CD4-positive, alpha-beta T cell (primary cell): Measurements from ENCODE around the gene ERICH4. TPM values are rescaled to one million over a fixed set of nuclear protein-coding genes. Genes with fewer than 3 reads are reported as not detected.

ENCODE experiments used
- ATAC-seq: fragments of 200-7000 bp; cut with Tn5 transposase; one replicate; pipeline ENCODE4 v1.10.0; 2022; ENCODE audit warnings: mild to moderate bottlenecking; ENCODE audit not compliant: poor library complexity
- CTCF ChIA-PET: fragments of 350-600 bp; sonication (Branson Sonifier 250); formaldehyde crosslinking; loops from one replicate; lab custom pipeline; 2021; ENCODE audit warnings: antibody characterized with exemption, inconsistent platforms; lab: Charles Lee
- POLR2A ChIA-PET: fragments of 350-600 bp; sonication (Branson Sonifier 250); formaldehyde crosslinking; loops from one replicate; lab custom pipeline; 2021; ENCODE audit warnings: antibody characterized with exemption, inconsistent platforms; lab: Charles Lee
- DNase-seq, 14 experiments: peaks; one replicate each; pipeline ENCODE4 v3.0.0-alpha.2; 2013 to 2020; ENCODE audit warnings: mixed read lengths in 2 of 14
- H3K27ac ChIP-seq, 2 donors: one replicate each; pipeline versions ENCODE4 v1.5.1 to v1.7.0; 2013; ENCODE audit warnings: low read length in 2 of 2, low read depth in 1 of 2, mild to moderate bottlenecking in 1 of 2
- H3K27me3 ChIP-seq, 2 experiments: 1 replicate in 1 of 2; 2 replicates in 1 of 2; pipeline versions ENCODE4 v1.6.1 to v1.7.0; 2013; ENCODE audit warnings: low read length in 2 of 2, control low read depth in 1 of 2, mild to moderate bottlenecking in 1 of 2, moderate library complexity in 1 of 2; ENCODE audit not compliant: insufficient read depth in 2 of 2, control insufficient read depth in 1 of 2
- H3K36me3 ChIP-seq: one replicate; pipeline ENCODE4 v1.6.1; 2013; ENCODE audit warnings: low read length, control low read depth; ENCODE audit not compliant: insufficient read depth
- H3K4me1 ChIP-seq: one replicate; pipeline ENCODE4 v1.6.1; 2013; ENCODE audit warnings: low read length, control low read depth; ENCODE audit not compliant: insufficient read depth
- H3K4me3 ChIP-seq: one replicate; pipeline ENCODE4 v1.5.1; 2013; ENCODE audit warnings: mild to moderate bottlenecking, low read length, moderate library complexity
- H3K9me3 ChIP-seq, 2 experiments: 1 replicate in 1 of 2; 2 replicates in 1 of 2; pipeline versions ENCODE4 v1.6.1 to v1.7.0; 2013; ENCODE audit warnings: low read length in 2 of 2, mild to moderate bottlenecking in 2 of 2, control low read depth in 1 of 2, moderate library complexity in 1 of 2; ENCODE audit not compliant: control insufficient read depth in 1 of 2, insufficient read depth in 1 of 2
- H3K27ac Mint-ChIP-seq: one replicate; pipeline ENCODE4 v1.8.0; 2020; ENCODE audit warnings: mixed read lengths
- H3K27me3 Mint-ChIP-seq: one replicate; pipeline ENCODE4 v1.8.0; 2021; ENCODE audit warnings: mixed read lengths
- H3K36me3 Mint-ChIP-seq: one replicate; pipeline ENCODE4 v1.8.0; 2021; ENCODE audit warnings: low read depth, mixed read lengths
- H3K4me1 Mint-ChIP-seq: one replicate; pipeline ENCODE4 v1.8.0; 2021; ENCODE audit warnings: low read depth, mixed read lengths
- H3K4me3 Mint-ChIP-seq: one replicate; pipeline ENCODE4 v1.8.0; 2020; ENCODE audit warnings: mild to moderate bottlenecking, mixed read lengths
- H3K9me3 Mint-ChIP-seq: one replicate; pipeline ENCODE4 v1.8.0; 2020; ENCODE audit warnings: mixed read lengths
- intact Hi-C, 2 experiments: fragments of 100-400 bp; cut with DNase I in 1 of 2; cut with micrococcal nuclease in 1 of 2; formaldehyde crosslinking; loops; one replicate each; pipeline versions ENCODE4 v1.15.1 to v1.9.0; 2023 to 2025; cut with DNase I, micrococcal nuclease
- total RNA-seq, 174 experiments: library from RNA in 2 of 174; stranded (reverse) in 2 of 174; gene quantifications; one replicate each; pipeline ENCODE4 v1.2.3 and lab custom pipeline; 2021 to 2026
- TF ChIP-seq, protein P1 (sequence below): fragments of 200-600 bp; IDR thresholded peaks from one replicate; pipeline ENCODE4 v1.8.0; 2022; ENCODE audit warnings: antibody characterized with exemption, mild to moderate bottlenecking

ERICH4 gene
- total RNA-seq, 2 experiments from 2014 or later = not detected

DNA sequence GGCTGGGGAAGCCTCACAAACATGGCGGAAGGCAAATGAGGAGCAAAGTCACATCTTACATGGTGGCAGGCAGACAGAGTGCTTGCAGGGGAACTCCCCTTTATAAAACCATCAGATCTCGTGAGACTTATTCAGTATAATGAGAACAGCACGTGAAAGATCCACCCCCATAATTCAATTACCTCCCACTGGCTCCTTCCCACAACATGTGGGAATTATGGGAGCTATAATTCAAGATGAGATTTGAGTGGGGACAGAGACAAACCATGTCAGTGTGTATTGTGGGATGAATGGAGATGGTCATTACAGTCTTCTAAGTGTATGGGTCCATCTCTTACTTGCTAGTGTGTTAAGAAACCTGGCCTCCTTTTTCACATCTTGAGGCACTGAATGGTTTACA, 40.9 kb upstream of the ERICH4 start:
- POLR2A ChIA-PET = no interaction called here
- no peak for DNase-seq

DNA sequence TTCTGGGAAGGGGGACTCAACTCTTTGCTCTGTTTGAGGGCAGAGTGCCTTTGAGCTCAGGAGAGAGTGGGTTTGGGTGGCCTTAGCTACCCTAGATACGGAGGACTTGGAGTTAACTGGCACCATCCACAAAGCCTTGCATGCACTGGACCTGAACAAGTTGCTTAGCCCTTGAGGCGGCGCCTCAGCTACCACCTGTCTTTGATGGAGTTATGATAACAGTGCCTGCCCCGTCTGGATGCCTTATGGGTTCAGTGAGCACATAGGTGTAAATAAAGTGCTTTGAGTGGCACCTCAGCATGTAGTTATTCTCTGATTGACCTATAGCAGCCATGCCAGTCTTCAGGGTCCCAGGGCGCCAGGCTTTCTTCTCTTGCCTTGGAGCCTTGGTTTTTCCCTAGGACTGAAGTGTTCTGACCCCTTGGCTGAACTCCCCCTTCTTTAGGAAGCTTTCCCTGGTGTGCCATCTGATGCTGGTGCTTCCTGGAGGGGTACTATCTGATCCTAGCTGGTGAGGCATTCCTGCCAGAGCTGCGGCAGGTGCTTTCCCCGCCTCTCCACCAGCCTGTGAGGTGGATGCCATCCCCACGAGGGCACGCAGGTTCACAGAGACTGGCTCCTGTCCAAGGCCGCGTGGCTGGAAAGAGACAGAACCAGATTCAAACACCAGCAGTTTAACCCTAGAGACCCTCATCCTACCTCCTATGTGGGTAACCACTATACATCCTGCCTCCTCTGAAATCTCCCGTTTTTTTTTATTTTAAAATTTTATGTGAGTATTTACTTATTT, 39.6 kb upstream of the ERICH4 start:
- TF ChIP-seq, protein P1, sequence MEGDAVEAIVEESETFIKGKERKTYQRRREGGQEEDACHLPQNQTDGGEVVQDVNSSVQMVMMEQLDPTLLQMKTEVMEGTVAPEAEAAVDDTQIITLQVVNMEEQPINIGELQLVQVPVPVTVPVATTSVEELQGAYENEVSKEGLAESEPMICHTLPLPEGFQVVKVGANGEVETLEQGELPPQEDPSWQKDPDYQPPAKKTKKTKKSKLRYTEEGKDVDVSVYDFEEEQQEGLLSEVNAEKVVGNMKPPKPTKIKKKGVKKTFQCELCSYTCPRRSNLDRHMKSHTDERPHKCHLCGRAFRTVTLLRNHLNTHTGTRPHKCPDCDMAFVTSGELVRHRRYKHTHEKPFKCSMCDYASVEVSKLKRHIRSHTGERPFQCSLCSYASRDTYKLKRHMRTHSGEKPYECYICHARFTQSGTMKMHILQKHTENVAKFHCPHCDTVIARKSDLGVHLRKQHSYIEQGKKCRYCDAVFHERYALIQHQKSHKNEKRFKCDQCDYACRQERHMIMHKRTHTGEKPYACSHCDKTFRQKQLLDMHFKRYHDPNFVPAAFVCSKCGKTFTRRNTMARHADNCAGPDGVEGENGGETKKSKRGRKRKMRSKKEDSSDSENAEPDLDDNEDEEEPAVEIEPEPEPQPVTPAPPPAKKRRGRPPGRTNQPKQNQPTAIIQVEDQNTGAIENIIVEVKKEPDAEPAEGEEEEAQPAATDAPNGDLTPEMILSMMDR = no peak
- DNase-seq (no peak), ATAC-seq (no peak)
- no peak overlapping the region for H3K27ac ChIP-seq
- Mint-ChIP-seq H3K27me3 (no peaks in the 10 kb centered on the region), H3K36me3 (peaks cover 5% of the 10 kb centered on the region), H3K4me1 (peaks cover 29% of the 10 kb centered on the region), H3K27ac (no peak overlapping the region), H3K4me3 (no peak overlapping the region), H3K9me3 (no peaks in the 10 kb centered on the region)
- peaks cover 11% of the 10 kb centered on the region for H3K4me1 ChIP-seq
- POLR2A ChIA-PET = no interaction called here
- H3K36me3 ChIP-seq = peaks cover 9% of the 10 kb centered on the region
- CTCF ChIA-PET = no interaction called here
- no peaks in the 10 kb centered on the region for H3K27me3 ChIP-seq
- H3K9me3 ChIP-seq = no peaks in the 10 kb centered on the region
- H3K4me3 ChIP-seq = no peak overlapping the region
- intact Hi-C loops = no loop called here

More for the DNA sequence above, 40.9 kb upstream of the ERICH4 start:
- Histone ChIP-seq H3K4me3 (no peak overlapping the region), H3K27me3 (no peaks in the 10 kb centered on the region), H3K27ac (no peak overlapping the region), H3K4me1 (peaks cover 20% of the 10 kb centered on the region), H3K9me3 (no peaks in the 10 kb centered on the region), H3K36me3 (peaks cover 9% of the 10 kb centered on the region)
- Mint-ChIP-seq H3K27me3 (no peaks in the 10 kb centered on the region), H3K9me3 (no peaks in the 10 kb centered on the region), H3K27ac (no peak overlapping the region), H3K4me1 (peaks cover 42% of the 10 kb centered on the region), H3K4me3 (no peak overlapping the region), H3K36me3 (peaks cover 19% of the 10 kb centered on the region)
- no peak for ATAC-seq
- TF ChIP-seq, protein P1 = no peak
- CTCF ChIA-PET = no interaction called here
- intact Hi-C loops = no loop called here

DNA sequence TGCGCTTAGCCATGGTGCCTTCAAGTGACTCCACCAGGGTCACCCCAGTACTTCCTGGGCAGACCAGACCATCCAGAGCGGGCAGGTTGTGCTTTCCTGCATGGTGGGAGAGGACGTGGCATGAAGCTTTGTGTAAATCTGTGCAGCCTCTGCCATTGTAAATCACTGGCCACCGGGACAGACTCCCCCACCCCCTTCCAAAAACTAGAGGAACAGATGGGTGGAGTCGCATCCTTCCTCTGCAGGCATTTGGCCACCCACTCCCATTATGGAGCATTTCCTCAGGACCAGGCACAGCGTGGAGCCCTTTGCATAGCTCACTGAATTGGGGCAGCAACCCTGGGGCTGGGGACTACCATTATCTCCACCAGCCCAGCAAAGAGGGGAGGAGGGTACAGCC, 37.2 kb upstream of the ERICH4 start:
- Mint-ChIP-seq H3K4me1 (peaks cover 26% of the 10 kb centered on the region), H3K4me3 (no peak overlapping the region), H3K27ac (no peak overlapping the region), H3K27me3 (no peaks in the 10 kb centered on the region), H3K36me3 (peaks cover 22% of the 10 kb centered on the region), H3K9me3 (no peaks in the 10 kb centered on the region)
- H3K27me3 ChIP-seq = no peaks in the 10 kb centered on the region
- DNase-seq = no peak
- H3K9me3 ChIP-seq = no peaks in the 10 kb centered on the region
- no peak overlapping the region for H3K27ac ChIP-seq
- ATAC-seq = no peak
- intact Hi-C loops = no loop called here
- ChIA-PET CTCF (no interaction called here), POLR2A (no interaction called here)
- no peak overlapping the region for H3K4me3 ChIP-seq
- TF ChIP-seq, protein P1 = no peak
- H3K4me1 ChIP-seq = peaks cover 19% of the 10 kb centered on the region
- peaks cover 11% of the 10 kb centered on the region for H3K36me3 ChIP-seq
